ENCODE results near the gene MYL5. TPM values are rescaled to one million over a fixed set of nuclear protein-coding genes. Genes with fewer than 3 reads are reported as not detected.

Gene MYL5
- total and polyA plus RNA-seq, 2 of the 13 experiments (the other 11 are each of a cell fraction or from before 2014, with no cell fraction given), result 6.5 to 16.0 TPM

- no peak for TF ChIP-seq ZHX1 (CRISPR knock-in tag; IDR thresholded peaks at IDR 0.05; ENCODE audit: low read depth)
- no peak for TF ChIP-seq ZNF354B (CRISPR knock-in tag; IDR thresholded peaks at IDR 0.05)
- TF ChIP-seq TSC22D2 (CRISPR knock-in tag; IDR thresholded peaks at IDR 0.05; ENCODE audit: borderline replicate concordance), result no peak
- TF ChIP-seq, protein P1, sequence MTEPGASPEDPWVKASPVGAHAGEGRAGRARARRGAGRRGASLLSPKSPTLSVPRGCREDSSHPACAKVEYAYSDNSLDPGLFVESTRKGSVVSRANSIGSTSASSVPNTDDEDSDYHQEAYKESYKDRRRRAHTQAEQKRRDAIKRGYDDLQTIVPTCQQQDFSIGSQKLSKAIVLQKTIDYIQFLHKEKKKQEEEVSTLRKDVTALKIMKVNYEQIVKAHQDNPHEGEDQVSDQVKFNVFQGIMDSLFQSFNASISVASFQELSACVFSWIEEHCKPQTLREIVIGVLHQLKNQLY (CRISPR knock-in tag; IDR thresholded peaks at IDR 0.05), result no peak
Measured at GRCh38 chr4:699816-700580, 25.7 kb downstream of the MYL5 start (continued).

DNA sequence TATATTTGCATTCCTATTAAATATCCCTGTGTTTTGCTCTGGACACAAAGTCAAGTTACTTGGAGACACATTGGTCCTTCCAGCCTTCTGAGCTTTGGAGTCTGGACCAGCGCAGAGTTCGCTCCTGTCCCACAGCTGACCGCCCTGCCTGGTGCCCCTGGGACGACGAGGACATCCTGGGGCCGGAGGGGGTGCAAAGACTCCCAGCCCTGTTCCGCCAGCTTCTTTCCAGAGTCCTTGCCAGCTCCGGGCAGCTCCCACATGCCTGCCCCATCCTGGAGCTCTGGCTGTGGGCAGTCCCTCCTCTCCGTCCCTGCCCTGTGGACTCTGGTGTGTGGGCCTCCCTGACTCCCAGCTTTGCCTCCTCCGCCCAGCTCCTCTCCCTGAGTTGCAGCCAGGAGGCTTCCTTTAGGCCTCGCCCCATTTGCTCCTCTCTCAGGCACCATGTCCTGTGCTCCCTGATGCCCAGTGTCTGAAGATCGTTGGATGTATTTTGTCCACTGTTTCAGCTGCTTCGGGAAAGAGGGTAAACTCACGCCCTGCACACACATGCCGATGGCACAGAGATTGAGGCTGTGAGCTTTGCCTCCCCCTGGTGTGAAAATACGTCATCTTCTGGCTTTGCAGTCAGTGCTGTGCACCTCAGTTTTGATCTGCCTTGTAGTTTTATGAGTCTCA is 26.4 kb downstream of the MYL5 start:
- Histone ChIP-seq H2AFZ (ENCODE audit: low read length) (peak overlapping the region; percentile 27), H3K4me2 (ENCODE audit: low read depth, low read length) (peak overlapping the region; percentile 84), H3K79me2 (ENCODE audit: insufficient read depth, low read length) (no peaks in the 10 kb centered on the region), H3K9ac (ENCODE audit: insufficient read depth, low read depth, low read length) (no peak overlapping the region), H3K27ac (ENCODE audit: extremely low read length, insufficient read depth, low read length) (no peak overlapping the region), H3K36me3 (replicated peaks in 1 of 2; ENCODE audit: control insufficient read depth in 1 of 2, insufficient read depth in 2 of 2, low read length in 2 of 2) (no peaks in the 10 kb centered on the region), H3K4me3 (replicated peaks in 1 of 3; ENCODE audit: insufficient read depth in 1 of 3, low read depth in 2 of 3, low read length in 3 of 3) (peak overlapping the region in 1 of 3 experiments; percentile 60; a peak in 1 of 6 replicates), H4K20me1 (ENCODE audit: insufficient read depth, low read length) (no peaks in the 10 kb centered on the region), H3K27me3 (ENCODE audit: control insufficient read depth in 1 of 2, insufficient read depth in 2 of 2, low read length in 2 of 2) (peaks cover 3 to 16% of the 10 kb centered on the region in 2 experiments; a peak in 2 of 5 replicates), H3K9me3 (ENCODE audit: low read length) (no peaks in the 10 kb centered on the region), H3K4me1 (ENCODE audit: insufficient read depth, low read length) (peaks cover 45% of the 10 kb centered on the region)
- in situ Hi-C loops (cut with HindIII; ENCODE audit: extremely low pct_ligation_motif_present, low pct_unique_long_range_greater_than_20kb), result no loop called here
- ChIA-PET POLR2A (interaction anchor here (1.1 to 1.6 kb wide), 3 partner anchors 14 to 23 kb away, joined by 3 to 15 read pairs (median 4); no protein-coding TSS in a partner anchor), CTCF (ENCODE audit: low intra/inter-chr PET ratio, low total read pairs) (interaction anchor here (2.7 kb wide), 1 partner anchor 17 kb away, joined by 7 read pairs; no protein-coding TSS in a partner anchor)
- intact Hi-C loops (cut with micrococcal nuclease; ENCODE audit: unreplicated experiment), result no loop called here
- WGBS (ENCODE audit: low lambda C conversion rate), result 17% methylated on average over 9 of the region's 16 CpGs
- DNase-seq (ENCODE audit: low spot score) (peak; percentile 41), FAIRE-seq (peak; percentile 75), ATAC-seq (peak; percentile 32)
- no TSS peak for BruUV-seq (replicated peaks)
- TF ChIP-seq SMC3 (IDR thresholded peaks at IDR 0.05; ENCODE audit: low read length), result peak; percentile 20; the same call in 1 of the 2 replicates
- no peak for TF ChIP-seq CHD2 (IDR thresholded peaks at IDR 0.05; ENCODE audit: low read depth, low read length)
- no peak for TF ChIP-seq PHF8 (CRISPR knock-in tag; IDR thresholded peaks at IDR 0.05)
- TF ChIP-seq ZNF75D (CRISPR knock-in tag; IDR thresholded peaks at IDR 0.05; ENCODE audit: borderline replicate concordance), result no peak
- TF ChIP-seq PAF1 (CRISPR knock-in tag; IDR thresholded peaks at IDR 0.05), result no peak
- TF ChIP-seq RBM22 (optimal IDR thresholded peaks at IDR 0.05; ENCODE audit: low read length), result no peak
- no peak for TF ChIP-seq ZNF615 (CRISPR knock-in tag; IDR thresholded peaks at IDR 0.05; ENCODE audit: borderline replicate concordance)
- no peak for TF ChIP-seq NR3C1 (CRISPR knock-in tag; IDR thresholded peaks at IDR 0.05)
- TF ChIP-seq MEF2D (CRISPR knock-in tag; IDR thresholded peaks at IDR 0.05), result 0 out of 2 replicates have a peak, but pooled peaks have one; percentile 26
- TF ChIP-seq SNAI1 (CRISPR knock-in tag; IDR thresholded peaks at IDR 0.05; ENCODE audit: borderline replicate concordance), result no peak
- no peak for TF ChIP-seq GABPA (IDR thresholded peaks at IDR 0.05; ENCODE audit: low read depth, low read length)
- TF ChIP-seq GABPA (CRISPR knock-in tag; IDR thresholded peaks at IDR 0.05; ENCODE audit: low read depth), result no peak
- no peak for TF ChIP-seq ZKSCAN5 (CRISPR knock-in tag; IDR thresholded peaks at IDR 0.05)
- TF ChIP-seq PITX1 (CRISPR knock-in tag; IDR thresholded peaks at IDR 0.05), result 0 out of 2 replicates have a peak, but pooled peaks have one; percentile 25
- no peak for TF ChIP-seq MED13 (CRISPR knock-in tag; IDR thresholded peaks at IDR 0.05)
- TF ChIP-seq ZNF557 (CRISPR knock-in tag; IDR thresholded peaks at IDR 0.05), result no peak
- no peak for TF ChIP-seq CCAR2 (optimal IDR thresholded peaks at IDR 0.05; ENCODE audit: low read depth, low read length)
